IPS-18a (cell line): ENCODE data around the gene PLXDC2.
"Not testable (repeated sequence)": the region's sequence is repeated elsewhere in the genome, so short reads cannot be mapped to it uniquely, and the experiment has no call there.

Experiments used
- H3K27ac ChIP-seq: one replicate; pipeline ENCODE4 v1.5.1; 2013; ENCODE audit warnings: low read length
- H3K27me3 ChIP-seq: one replicate; pipeline ENCODE4 v1.6.1; 2013; ENCODE audit warnings: mild to moderate bottlenecking, low read length; ENCODE audit not compliant: control insufficient read depth, insufficient read depth
- H3K36me3 ChIP-seq: one replicate; pipeline ENCODE4 v1.6.1; 2013; ENCODE audit warnings: low read depth, low read length; ENCODE audit not compliant: control insufficient read depth
- H3K4me1 ChIP-seq: one replicate; pipeline ENCODE4 v1.6.1; 2013; ENCODE audit warnings: low read depth, low read length; ENCODE audit not compliant: control insufficient read depth
- H3K4me3 ChIP-seq: one replicate; pipeline ENCODE4 v1.5.1; 2013; ENCODE audit warnings: low read length
- H3K9ac ChIP-seq: one replicate; pipeline ENCODE4 v1.6.1; 2013; ENCODE audit warnings: mild to moderate bottlenecking, low read length, moderate library complexity
- H3K9me3 ChIP-seq: one replicate; pipeline ENCODE4 v1.6.1; 2013; ENCODE audit warnings: low read depth, low read length; ENCODE audit not compliant: control insufficient read depth

The PLXDC2 gene

GRCh38 chr10:20033476-20033875 lies 217.2 kb downstream of the PLXDC2 start:
- Histone ChIP-seq H3K36me3 (no peaks in the 10 kb centered on the region), H3K9me3 (no peaks in the 10 kb centered on the region), H3K4me3 (no peak overlapping the region), H3K4me1 (peaks cover 16% of the 10 kb centered on the region), H3K27me3 (no peaks in the 10 kb centered on the region), H3K9ac (no peak overlapping the region), H3K27ac (no peak overlapping the region)

DNA sequence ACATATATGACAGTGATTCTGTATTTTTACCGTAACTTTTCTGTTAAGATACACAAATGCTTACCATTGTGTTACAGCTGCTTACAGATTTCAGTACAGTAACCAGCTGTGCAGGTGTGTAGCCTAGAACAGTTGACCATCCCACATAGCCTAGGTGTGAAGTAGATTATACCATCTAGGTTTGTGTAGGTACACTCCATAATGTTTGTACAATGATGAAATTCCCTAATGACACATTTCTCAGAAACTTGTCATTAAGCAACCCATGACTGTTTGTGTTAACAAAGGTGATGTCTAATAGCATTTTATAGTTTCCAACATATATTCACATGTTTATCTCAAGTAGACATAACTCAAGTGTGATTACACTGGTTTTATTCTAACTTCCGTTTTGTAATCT lies 218.5 kb downstream of the PLXDC2 start:
- Histone ChIP-seq H3K36me3 (no peaks in the 10 kb centered on the region), H3K27ac (no peak overlapping the region), H3K27me3 (no peaks in the 10 kb centered on the region), H3K9ac (no peak overlapping the region), H3K4me1 (peaks cover 14% of the 10 kb centered on the region), H3K4me3 (no peak overlapping the region), H3K9me3 (no peaks in the 10 kb centered on the region)

GRCh38 chr10:20040012-20040411 lies 223.8 kb downstream of the PLXDC2 start:
- H3K36me3 ChIP-seq: no peaks in the 10 kb centered on the region
- no peak overlapping the region for H3K27ac ChIP-seq
- H3K9me3 ChIP-seq: no peaks in the 10 kb centered on the region
- peaks cover 4% of the 10 kb centered on the region for H3K4me1 ChIP-seq
- H3K4me3 ChIP-seq: no peak overlapping the region
- no peaks in the 10 kb centered on the region for H3K27me3 ChIP-seq
- H3K9ac ChIP-seq: no peak overlapping the region

DNA sequence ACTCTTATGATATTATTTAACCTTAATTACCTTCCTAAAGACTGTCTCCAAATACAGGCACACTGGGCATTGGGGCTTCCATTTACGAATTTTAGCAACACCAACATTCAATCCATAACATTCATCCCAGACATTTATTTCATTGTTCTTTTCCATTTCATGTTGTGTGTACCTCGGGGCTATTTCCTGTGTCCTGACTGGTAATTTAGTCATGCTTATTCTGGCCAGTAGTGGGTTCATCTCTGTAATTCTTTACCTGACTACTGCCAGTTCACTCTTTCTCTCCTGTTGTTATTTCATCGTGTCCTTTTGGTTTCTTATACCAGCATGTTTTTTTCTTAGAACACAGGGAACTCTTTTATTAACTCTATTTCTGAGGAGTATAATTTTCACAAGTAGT lies 225.7 kb downstream of the PLXDC2 start:
- H3K9me3 ChIP-seq: no peaks in the 10 kb centered on the region
- no peaks in the 10 kb centered on the region for H3K27me3 ChIP-seq
- H3K36me3 ChIP-seq: no peaks in the 10 kb centered on the region
- H3K27ac ChIP-seq: no peak overlapping the region
- H3K4me1 ChIP-seq: peaks cover under 1% of the 10 kb centered on the region
- H3K9ac ChIP-seq: no peak overlapping the region
- no peak overlapping the region for H3K4me3 ChIP-seq

- H3K27ac ChIP-seq, H3K9me3 ChIP-seq, H3K9ac ChIP-seq, H3K4me1 ChIP-seq, H3K4me3 ChIP-seq, H3K27me3 ChIP-seq, H3K36me3 ChIP-seq: not testable (repeated sequence)
These were observed 228.9 kb downstream of the PLXDC2 start for GRCh38 chr10:20045100-20045499.

- H3K4me1 ChIP-seq: no peaks in the 10 kb centered on the region
- H3K27me3 ChIP-seq: no peaks in the 10 kb centered on the region
- H3K9me3 ChIP-seq: peaks cover 7% of the 10 kb centered on the region
- H3K36me3 ChIP-seq: peaks cover 3% of the 10 kb centered on the region
- H3K9ac ChIP-seq: no peak overlapping the region
- H3K27ac ChIP-seq: no peak overlapping the region
- no peak overlapping the region for H3K4me3 ChIP-seq
These were observed 231.9 kb downstream of the PLXDC2 start for GRCh38 chr10:20048161-20048560.

- no peaks in the 10 kb centered on the region for H3K27me3 ChIP-seq
- H3K9me3 ChIP-seq: peaks cover 7% of the 10 kb centered on the region
- no peaks in the 10 kb centered on the region for H3K4me1 ChIP-seq
- H3K9ac ChIP-seq: no peak overlapping the region
- no peak overlapping the region for H3K27ac ChIP-seq
- H3K4me3 ChIP-seq: no peak overlapping the region
- H3K36me3 ChIP-seq: no peaks in the 10 kb centered on the region
These were observed 241.9 kb downstream of the PLXDC2 start for GRCh38 chr10:20058135-20058534.

- no peaks in the 10 kb centered on the region for H3K36me3 ChIP-seq
- H3K27me3 ChIP-seq: no peaks in the 10 kb centered on the region
- H3K4me1 ChIP-seq: no peaks in the 10 kb centered on the region
- no peak overlapping the region for H3K27ac ChIP-seq
- no peak overlapping the region for H3K9ac ChIP-seq
- H3K9me3 ChIP-seq: peaks cover 7% of the 10 kb centered on the region
- no peak overlapping the region for H3K4me3 ChIP-seq
These were observed 243.0 kb downstream of the PLXDC2 start for GRCh38 chr10:20059084-20059835.

- H3K4me1 ChIP-seq: no peaks in the 10 kb centered on the region
- H3K9ac ChIP-seq: no peak overlapping the region
- H3K9me3 ChIP-seq: peaks cover 6% of the 10 kb centered on the region
- H3K27me3 ChIP-seq: no peaks in the 10 kb centered on the region
- no peaks in the 10 kb centered on the region for H3K36me3 ChIP-seq
- no peak overlapping the region for H3K4me3 ChIP-seq
- H3K27ac ChIP-seq: no peak overlapping the region
These were observed 249.6 kb downstream of the PLXDC2 start for GRCh38 chr10:20065814-20066213.

DNA sequence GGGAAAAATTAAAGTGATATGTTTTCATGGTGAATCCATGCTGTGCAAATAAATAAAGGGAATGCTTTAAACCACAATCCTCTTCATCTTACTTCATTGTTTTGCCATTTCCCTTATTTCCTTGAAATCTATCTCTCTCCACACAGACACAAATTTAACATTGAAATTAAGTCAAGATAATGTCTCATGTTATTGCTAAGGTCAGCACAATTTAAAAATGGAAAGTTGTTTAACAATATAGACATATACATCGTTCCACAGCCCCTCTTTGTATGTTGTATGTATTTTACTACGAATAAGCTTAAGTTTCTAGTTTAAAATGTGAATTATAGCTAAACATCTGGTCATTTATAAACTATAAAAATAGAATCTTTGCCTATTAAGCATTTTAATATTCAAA lies 256.9 kb downstream of the PLXDC2 start:
- H3K27ac ChIP-seq: no peak overlapping the region
- H3K27me3 ChIP-seq: no peaks in the 10 kb centered on the region
- no peaks in the 10 kb centered on the region for H3K36me3 ChIP-seq

DNA sequence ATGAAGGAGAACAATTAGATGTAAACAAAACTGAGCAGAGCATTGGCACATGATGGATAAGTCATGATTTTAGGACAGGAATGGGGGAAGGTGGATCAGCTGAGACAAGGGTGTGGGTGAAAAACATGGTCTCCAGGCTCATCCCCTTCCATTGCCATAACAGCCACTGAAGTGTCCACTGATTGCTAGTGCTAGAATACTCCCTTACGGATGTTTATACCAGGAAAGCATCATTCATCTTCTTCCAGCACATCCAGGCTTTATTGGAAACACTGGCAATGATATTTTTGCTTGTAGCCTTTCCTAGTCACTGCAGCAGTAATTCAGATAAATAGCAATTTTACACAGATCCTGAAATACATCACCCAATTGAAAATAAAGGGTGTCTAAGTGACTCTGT lies 259.5 kb downstream of the PLXDC2 start:
- no peaks in the 10 kb centered on the region for H3K27me3 ChIP-seq
- no peak overlapping the region for H3K4me3 ChIP-seq
- H3K36me3 ChIP-seq: no peaks in the 10 kb centered on the region
- H3K27ac ChIP-seq: no peak overlapping the region
- H3K4me1 ChIP-seq: no peaks in the 10 kb centered on the region
- H3K9me3 ChIP-seq: no peaks in the 10 kb centered on the region
- no peak overlapping the region for H3K9ac ChIP-seq

More for the DNA sequence above, 256.9 kb downstream of the PLXDC2 start:
- no peak overlapping the region for H3K4me3 ChIP-seq
- no peak overlapping the region for H3K9ac ChIP-seq
- H3K9me3 ChIP-seq: no peaks in the 10 kb centered on the region
- no peaks in the 10 kb centered on the region for H3K4me1 ChIP-seq

- no peaks in the 10 kb centered on the region for H3K27me3 ChIP-seq
- H3K9ac ChIP-seq: no peak overlapping the region
- H3K4me3 ChIP-seq: no peak overlapping the region
- H3K4me1 ChIP-seq: no peaks in the 10 kb centered on the region
- no peak overlapping the region for H3K27ac ChIP-seq
- no peaks in the 10 kb centered on the region for H3K36me3 ChIP-seq
- H3K9me3 ChIP-seq: no peaks in the 10 kb centered on the region
These were observed 268.2 kb downstream of the PLXDC2 start for GRCh38 chr10:20084451-20084850.
